Smooth muscle cell (in vitro differentiated cells): ENCODE data around the gene PSMB11. TPM values are rescaled to one million over a fixed set of nuclear protein-coding genes. Genes with fewer than 3 reads are reported as not detected.

Experiments used
- DNase-seq: peaks from one replicate; lab custom pipeline; 2025; ENCODE audit not compliant: unreplicated experiment; lab: John Stamatoyannopoulos, UW
- H2AFZ ChIP-seq: fragments of 200-600 bp; sonication (generic); 2 replicates; pipeline ENCODE4 v1.6.0; 2016; ENCODE audit warnings: antibody characterized with exemption, low read depth, mild to moderate bottlenecking
- H3F3A ChIP-seq: fragments of 200-600 bp; sonication (generic); 2 replicates; pipeline ENCODE4 v1.6.0; 2017; ENCODE audit warnings: antibody characterized with exemption, low read depth
- H3K27ac ChIP-seq: fragments of 200-600 bp; sonication (generic); 2 replicates; pipeline ENCODE4 v1.5.1; 2016; ENCODE audit warnings: low read depth, mild to moderate bottlenecking
- H3K27me3 ChIP-seq: fragments of 200-600 bp; sonication (generic); 2 replicates; pipeline ENCODE4 v1.6.1; 2016; ENCODE audit warnings: low read depth, mild to moderate bottlenecking
- H3K36me3 ChIP-seq: fragments of 200-600 bp; sonication (generic); 2 replicates; pipeline ENCODE4 v1.5.1; 2016; ENCODE audit warnings: low read depth
- H3K4me1 ChIP-seq: fragments of 200-600 bp; sonication (generic); 2 replicates; pipeline ENCODE4 v1.5.1; 2016; ENCODE audit warnings: low read depth
- H3K4me2 ChIP-seq: fragments of 200-600 bp; sonication (generic); 2 replicates; pipeline ENCODE4 v1.6.0; 2016; ENCODE audit warnings: mild to moderate bottlenecking
- H3K4me3 ChIP-seq: fragments of 200-600 bp; sonication (generic); 2 replicates; pipeline ENCODE4 v1.5.1; 2016; ENCODE audit warnings: mild to moderate bottlenecking
- H3K79me2 ChIP-seq: fragments of 200-600 bp; sonication (generic); 2 replicates; pipeline ENCODE4 v1.6.0; 2016; ENCODE audit warnings: low read depth, mild to moderate bottlenecking
- H3K9ac ChIP-seq: fragments of 200-600 bp; sonication (generic); 2 replicates; pipeline ENCODE4 v1.6.0; 2016; ENCODE audit warnings: low read depth
- H3K9me3 ChIP-seq: fragments of 200-600 bp; sonication (generic); replicated peaks from 2 replicates; pipeline ENCODE4 v1.5.1; 2016; ENCODE audit warnings: low read depth
- H4K20me1 ChIP-seq: fragments of 200-600 bp; sonication (generic); 2 replicates; pipeline ENCODE4 v1.6.0; 2016; ENCODE audit warnings: low read depth
- CTCF ChIP-seq: fragments of 200-600 bp; sonication (generic); IDR thresholded peaks from 2 replicates; pipeline ENCODE4 v1.5.1; 2017; ENCODE audit warnings: borderline replicate concordance, mild to moderate bottlenecking, antibody characterized with exemption; ENCODE audit not compliant: insufficient read depth, poor library complexity, severe bottlenecking
- WGBS: methylation state at CpG from one replicate; pipeline ENCODE4 v1.1.7; 2016; ENCODE audit warnings: low lambda C conversion rate; 5-methylcytosine and 5-hydroxymethylcytosine counted together
- polyA plus RNA-seq: library from polyadenylated mRNA; unstranded; fragments of >200 nt; fragmentation: Nextera tagmentation; extraction: Ambion mirVana; gene quantifications from 2 replicates; pipeline ENCODE4 v1.2.1, GENCODE V29; 2016
- total RNA-seq: library from RNA; depleted of rRNA; stranded (reverse); fragments of >200 nt; gene quantifications from 2 replicates; pipeline ENCODE4 v1.2.3, GENCODE V29; 2014

Gene PSMB11
- total and polyA plus RNA-seq, 2 experiments from 2014 or later = not detected

- Histone ChIP-seq H3K36me3 (peaks cover 7% of the 10 kb centered on the region), H3F3A (peaks cover 24% of the 10 kb centered on the region), H3K27me3 (no peaks in the 10 kb centered on the region), H3K79me2 (peaks cover 56% of the 10 kb centered on the region), H3K27ac (peak overlapping the region; percentile 83), H3K4me3 (peak overlapping the region; percentile 76), H3K9me3 (no peaks in the 10 kb centered on the region), H3K4me1 (peaks cover 26% of the 10 kb centered on the region), H2AFZ (no peak overlapping the region), H4K20me1 (peaks cover 43% of the 10 kb centered on the region), H3K4me2 (peak overlapping the region; percentile 91), H3K9ac (peak overlapping the region; percentile 89)
- 1% methylated on average over 10 of the region's 10 CpGs for WGBS
- no peak for DNase-seq
- TF ChIP-seq CTCF = no peak
Measured at GRCh38 chr14:23070262-23071129, 28.5 kb downstream of the PSMB11 start.

- H3K27me3 ChIP-seq = no peaks in the 10 kb centered on the region
- DNase-seq = no peak
- 2% methylated on average over 13 of the region's 14 CpGs for WGBS
- peaks cover 24% of the 10 kb centered on the region for H3F3A ChIP-seq
- peaks cover 37% of the 10 kb centered on the region for H4K20me1 ChIP-seq
- H2AFZ ChIP-seq = no peak overlapping the region
- no peak for TF ChIP-seq CTCF
- peak overlapping the region; percentile 89 for H3K9ac ChIP-seq
- H3K9me3 ChIP-seq = no peaks in the 10 kb centered on the region
- peaks cover 48% of the 10 kb centered on the region for H3K79me2 ChIP-seq
- H3K4me3 ChIP-seq = peak overlapping the region; percentile 76
- H3K27ac ChIP-seq = peak overlapping the region; percentile 83
- H3K4me2 ChIP-seq = peak overlapping the region; percentile 91
- H3K36me3 ChIP-seq = peaks cover 3% of the 10 kb centered on the region
- H3K4me1 ChIP-seq = peaks cover 26% of the 10 kb centered on the region
Measured at GRCh38 chr14:23071244-23071920, 29.4 kb downstream of the PSMB11 start.

- H3K4me3 ChIP-seq = peak overlapping the region; percentile 76
- no peaks in the 10 kb centered on the region for H3K27me3 ChIP-seq
- H3K36me3 ChIP-seq = peaks cover 7% of the 10 kb centered on the region
- H4K20me1 ChIP-seq = peaks cover 35% of the 10 kb centered on the region
- peaks cover 26% of the 10 kb centered on the region for H3K4me1 ChIP-seq
- no peak overlapping the region for H2AFZ ChIP-seq
- H3F3A ChIP-seq = peaks cover 25% of the 10 kb centered on the region
- 37% methylated on average over 5 of the region's 5 CpGs for WGBS
- no peak for DNase-seq
- peak overlapping the region; percentile 91 for H3K4me2 ChIP-seq
- peaks cover 45% of the 10 kb centered on the region for H3K79me2 ChIP-seq
- H3K27ac ChIP-seq = peak overlapping the region; percentile 83
- no peak for TF ChIP-seq CTCF
- peak overlapping the region; percentile 89 for H3K9ac ChIP-seq
- no peaks in the 10 kb centered on the region for H3K9me3 ChIP-seq
Measured at GRCh38 chr14:23071921-23072539, 30.0 kb downstream of the PSMB11 start.
